Loucy (cell line): Measurements from ENCODE around the gene GNAO1.

Source experiments
- CTCF ChIP-seq: fragments of 200-600 bp; sonication (generic); conservative IDR thresholded peaks from 2 replicates; pipeline ENCODE4 v1.5.1; 2014; ENCODE audit warnings: mild to moderate bottlenecking, antibody characterized with exemption, low read length
- EZH2phosphoT487 ChIP-seq: fragments of 200-600 bp; IDR thresholded peaks from 2 replicates; pipeline ENCODE4 v1.6.1; 2018; ENCODE audit warnings: antibody characterized with exemption, mild to moderate bottlenecking, moderate library complexity, borderline replicate concordance

GRCh38 chr16:56331915-56332314 lies 140.6 kb downstream of the GNAO1 start:
- TF ChIP-seq CTCF (no peak), EZH2phosphoT487 (no peak)
